ENCODE data around the gene ESPL1. TPM values are rescaled to one million over a fixed set of nuclear protein-coding genes. Genes with fewer than 3 reads are reported as not detected.

ESPL1 gene
- polyA plus RNA-seq, 2 of the 4 experiments (the other 2 are of a cell fraction) = 10.0 to 16.5 TPM

DNA sequence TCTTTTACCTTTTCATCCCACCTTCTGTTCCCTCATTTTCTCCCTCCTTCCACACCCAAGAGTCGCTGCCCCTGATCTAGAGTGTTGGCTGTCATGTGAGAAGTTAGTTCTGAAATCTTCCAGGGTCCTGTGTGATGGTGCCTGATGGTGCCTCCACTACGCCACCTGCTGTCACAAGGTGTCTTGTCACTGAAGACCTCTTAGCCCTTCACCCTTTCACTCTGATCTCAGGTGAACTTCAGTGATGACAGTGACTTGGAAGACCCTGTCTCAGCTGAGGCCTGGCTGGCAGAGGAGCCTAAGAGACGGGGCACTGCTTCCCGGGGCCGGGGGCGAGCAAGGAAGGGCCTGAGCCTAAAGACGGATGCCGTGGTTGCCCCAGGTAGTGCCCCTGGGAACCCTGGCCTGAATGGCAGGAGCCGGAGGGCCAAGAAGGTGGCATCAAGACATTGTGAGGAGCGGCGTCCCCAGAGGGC is 19.7 kb downstream of the ESPL1 start:
- Histone ChIP-seq H3K4me1 (no peaks in the 10 kb centered on the region), H3K9me3 (no peaks in the 10 kb centered on the region), H3K27ac (no peak overlapping the region), H3K4me3 (no peak overlapping the region), H3K4me2 (no peak overlapping the region)
- ChIA-PET CTCF (interaction anchor here (0.6 to 28.2 kb wide), 30 partner anchors 9 to 303 kb away, joined by 3 to 1046 read pairs (median 7); partner anchors contain the start of genes ESPL1, ITGB7, MYG1 and SOAT2), POLR2A (no interaction called here)
- no peak for TF ChIP-seq RCOR1 (IDR thresholded peaks at IDR 0.05; ENCODE audit: low read depth, low read length)
- TF ChIP-seq EHMT2 (IDR thresholded peaks at IDR 0.05; ENCODE audit: low read depth) = no peak
- no peak for TF ChIP-seq BHLHE40 (IDR thresholded peaks at IDR 0.05; ENCODE audit: low read depth, low read length)
- no peak for TF ChIP-seq MAFK (IDR thresholded peaks at IDR 0.05; ENCODE audit: partially characterized antibody)
- TF ChIP-seq POLR2AphosphoS2 (conservative IDR thresholded peaks at IDR 0.05; ENCODE audit: low read length) = no peak
- no peak for TF ChIP-seq SREBF2 (IDR thresholded peaks at IDR 0.05)
- TF ChIP-seq, protein P1, sequence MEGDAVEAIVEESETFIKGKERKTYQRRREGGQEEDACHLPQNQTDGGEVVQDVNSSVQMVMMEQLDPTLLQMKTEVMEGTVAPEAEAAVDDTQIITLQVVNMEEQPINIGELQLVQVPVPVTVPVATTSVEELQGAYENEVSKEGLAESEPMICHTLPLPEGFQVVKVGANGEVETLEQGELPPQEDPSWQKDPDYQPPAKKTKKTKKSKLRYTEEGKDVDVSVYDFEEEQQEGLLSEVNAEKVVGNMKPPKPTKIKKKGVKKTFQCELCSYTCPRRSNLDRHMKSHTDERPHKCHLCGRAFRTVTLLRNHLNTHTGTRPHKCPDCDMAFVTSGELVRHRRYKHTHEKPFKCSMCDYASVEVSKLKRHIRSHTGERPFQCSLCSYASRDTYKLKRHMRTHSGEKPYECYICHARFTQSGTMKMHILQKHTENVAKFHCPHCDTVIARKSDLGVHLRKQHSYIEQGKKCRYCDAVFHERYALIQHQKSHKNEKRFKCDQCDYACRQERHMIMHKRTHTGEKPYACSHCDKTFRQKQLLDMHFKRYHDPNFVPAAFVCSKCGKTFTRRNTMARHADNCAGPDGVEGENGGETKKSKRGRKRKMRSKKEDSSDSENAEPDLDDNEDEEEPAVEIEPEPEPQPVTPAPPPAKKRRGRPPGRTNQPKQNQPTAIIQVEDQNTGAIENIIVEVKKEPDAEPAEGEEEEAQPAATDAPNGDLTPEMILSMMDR (IDR thresholded peaks at IDR 0.05) = peak; percentile 78
- TF ChIP-seq, protein P2, sequence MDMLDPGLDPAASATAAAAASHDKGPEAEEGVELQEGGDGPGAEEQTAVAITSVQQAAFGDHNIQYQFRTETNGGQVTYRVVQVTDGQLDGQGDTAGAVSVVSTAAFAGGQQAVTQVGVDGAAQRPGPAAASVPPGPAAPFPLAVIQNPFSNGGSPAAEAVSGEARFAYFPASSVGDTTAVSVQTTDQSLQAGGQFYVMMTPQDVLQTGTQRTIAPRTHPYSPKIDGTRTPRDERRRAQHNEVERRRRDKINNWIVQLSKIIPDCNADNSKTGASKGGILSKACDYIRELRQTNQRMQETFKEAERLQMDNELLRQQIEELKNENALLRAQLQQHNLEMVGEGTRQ (IDR thresholded peaks at IDR 0.05) = no peak
- peak; percentile 91 for TF ChIP-seq SMC3 (IDR thresholded peaks at IDR 0.05)
- TF ChIP-seq RAD21 (conservative IDR thresholded peaks at IDR 0.05 in 1 of 2, IDR thresholded peaks at IDR 0.05 in 1 of 2) = peak; percentile 79 to 84
- FAIRE-seq (no peak), ATAC-seq (peak; percentile 84 to 91), DNase-seq (ENCODE audit: low read depth in 1 of 2, low spot score in 1 of 2) (peak; percentile 79 to 82)
- 45% methylated on average over 11 of the region's 11 CpGs for WGBS (ENCODE audit: missing lambda C conversion rate)

DNA sequence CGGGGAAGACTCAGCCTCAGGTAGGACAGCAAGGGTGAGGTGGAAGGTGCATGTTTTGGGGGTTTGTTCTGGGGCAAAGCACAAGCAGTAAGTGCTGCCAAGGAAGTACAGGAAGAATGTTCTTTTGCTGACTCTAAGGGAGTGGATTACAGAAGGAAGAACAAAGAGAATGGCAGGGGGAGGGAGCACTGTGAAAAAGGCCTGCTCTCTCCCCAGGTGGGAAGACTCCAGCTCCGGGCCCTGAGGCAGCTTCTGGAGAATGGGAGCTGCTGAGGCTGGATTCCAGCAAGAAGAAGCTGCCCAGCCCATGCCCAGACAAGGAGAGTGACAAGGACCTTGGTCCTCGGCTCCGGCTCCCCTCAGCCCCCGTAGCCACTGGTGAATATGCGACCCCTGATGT is 20.2 kb downstream of the ESPL1 start:
- ATAC-seq (no peak), FAIRE-seq (no peak), DNase-seq (ENCODE audit: low read depth in 1 of 2, low spot score in 1 of 2) (no peak)
- no peaks in the 10 kb centered on the region for H3K4me1 ChIP-seq
- TF ChIP-seq MYC (IDR thresholded peaks at IDR 0.05; ENCODE audit: borderline replicate concordance, low read length) = no peak
- TF ChIP-seq FOSL2 (IDR thresholded peaks at IDR 0.05) = no peak
- TF ChIP-seq FOSL2 (CRISPR knock-in tag; IDR thresholded peaks at IDR 0.05) = no peak
- no peak for TF ChIP-seq SMC3 (IDR thresholded peaks at IDR 0.05)
- TF ChIP-seq JUN (IDR thresholded peaks at IDR 0.05) = no peak
- no peak for TF ChIP-seq NPAS2 (CRISPR knock-in tag; IDR thresholded peaks at IDR 0.05; ENCODE audit: borderline replicate concordance)
- no peak for TF ChIP-seq SREBF2 (IDR thresholded peaks at IDR 0.05)
- TF ChIP-seq CBX8 (IDR thresholded peaks at IDR 0.05) = no peak
- TF ChIP-seq KDM1A (IDR thresholded peaks at IDR 0.05; ENCODE audit: low read depth) = no peak
- TF ChIP-seq EHMT2 (IDR thresholded peaks at IDR 0.05; ENCODE audit: low read depth) = no peak
- TF ChIP-seq NR3C1 (IDR thresholded peaks at IDR 0.05) = no peak
- no peak for TF ChIP-seq RCOR1 (IDR thresholded peaks at IDR 0.05; ENCODE audit: low read depth, low read length)
- TF ChIP-seq HOXA7 (CRISPR knock-in tag; IDR thresholded peaks at IDR 0.05) = no peak
- no peak for TF ChIP-seq HOXB13 (CRISPR knock-in tag; IDR thresholded peaks at IDR 0.05; ENCODE audit: low read depth)
- ChIA-PET POLR2A (interaction anchor here (0.8 kb wide), 1 partner anchor 10 kb away, joined by 3 read pairs; no protein-coding TSS in a partner anchor), CTCF (interaction anchor here (0.6 to 28.2 kb wide), 29 partner anchors 10 to 304 kb away, joined by 3 to 1046 read pairs (median 7); partner anchors contain the start of genes ESPL1, ITGB7, MYG1 and SOAT2)
- 95% methylated on average over 6 of the region's 6 CpGs for WGBS (ENCODE audit: missing lambda C conversion rate)
- no peaks in the 10 kb centered on the region for H3K9me3 ChIP-seq
- no peak overlapping the region for H3K4me3 ChIP-seq
- no peak overlapping the region for H3K4me2 ChIP-seq
- H3K27ac ChIP-seq = no peak overlapping the region

DNA sequence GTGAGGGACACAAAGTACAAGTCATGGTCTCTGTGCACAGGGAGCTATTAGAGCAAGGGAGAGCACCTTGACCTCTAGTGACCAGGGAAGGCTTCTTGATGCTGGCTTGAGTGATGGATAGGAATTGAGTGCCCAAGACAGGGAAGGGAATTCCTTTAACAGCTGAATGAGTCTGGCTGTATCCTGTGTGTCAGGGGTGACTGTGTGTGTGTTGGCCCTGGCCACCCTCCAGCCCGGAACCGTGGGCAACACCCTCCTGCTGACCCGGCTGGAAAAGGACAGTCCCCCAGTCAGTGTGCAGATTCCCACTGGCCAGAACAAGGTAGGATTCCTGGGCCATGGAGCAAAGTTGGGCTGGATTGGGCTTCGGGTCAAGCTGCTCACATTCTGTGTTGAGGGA is 21.8 kb downstream of the ESPL1 start:
- DNase-seq (ENCODE audit: low read depth in 1 of 2, low spot score in 1 of 2) (no peak), FAIRE-seq (no peak), ATAC-seq (no peak)
- ChIA-PET CTCF (interaction anchor here (1.2 to 28.2 kb wide), 10 partner anchors 9 to 214 kb away, joined by 3 to 1046 read pairs (median 34); partner anchors contain the start of genes AAAS, ESPL1, ITGB7 and MYG1), POLR2A (no interaction called here)
- Histone ChIP-seq H3K4me3 (no peak overlapping the region), H3K27ac (no peak overlapping the region), H3K4me1 (0 out of 3 replicates have a peak, but pooled peaks cover 4% of the 10 kb centered on the region), H3K4me2 (no peak overlapping the region), H3K9me3 (no peaks in the 10 kb centered on the region)
- 74% methylated on average over 4 of the region's 4 CpGs for WGBS (ENCODE audit: missing lambda C conversion rate)
- no peak for TF ChIP-seq ESRRA (IDR thresholded peaks at IDR 0.05; ENCODE audit: borderline replicate concordance, low read length)
- no peak for TF ChIP-seq CEBPB (IDR thresholded peaks at IDR 0.05)
- no peak for TF ChIP-seq FOSL2 (IDR thresholded peaks at IDR 0.05)
- TF ChIP-seq FOSL2 (CRISPR knock-in tag; IDR thresholded peaks at IDR 0.05) = no peak
- no peak for TF ChIP-seq PHF8 (IDR thresholded peaks at IDR 0.05; ENCODE audit: borderline replicate concordance, low read depth)
- TF ChIP-seq SMC3 (IDR thresholded peaks at IDR 0.05) = no peak
- no peak for TF ChIP-seq ZC3H11A (IDR thresholded peaks at IDR 0.05)
- TF ChIP-seq, protein P3, sequence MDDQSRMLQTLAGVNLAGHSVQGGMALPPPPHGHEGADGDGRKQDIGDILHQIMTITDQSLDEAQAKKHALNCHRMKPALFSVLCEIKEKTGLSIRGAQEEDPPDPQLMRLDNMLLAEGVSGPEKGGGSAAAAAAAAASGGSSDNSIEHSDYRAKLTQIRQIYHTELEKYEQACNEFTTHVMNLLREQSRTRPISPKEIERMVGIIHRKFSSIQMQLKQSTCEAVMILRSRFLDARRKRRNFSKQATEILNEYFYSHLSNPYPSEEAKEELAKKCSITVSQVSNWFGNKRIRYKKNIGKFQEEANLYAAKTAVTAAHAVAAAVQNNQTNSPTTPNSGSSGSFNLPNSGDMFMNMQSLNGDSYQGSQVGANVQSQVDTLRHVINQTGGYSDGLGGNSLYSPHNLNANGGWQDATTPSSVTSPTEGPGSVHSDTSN (IDR thresholded peaks at IDR 0.05) = no peak
- TF ChIP-seq FOXS1 (CRISPR knock-in tag; IDR thresholded peaks at IDR 0.05) = no peak
- no peak for TF ChIP-seq NR3C1 (IDR thresholded peaks at IDR 0.05)
- TF ChIP-seq, protein P4, sequence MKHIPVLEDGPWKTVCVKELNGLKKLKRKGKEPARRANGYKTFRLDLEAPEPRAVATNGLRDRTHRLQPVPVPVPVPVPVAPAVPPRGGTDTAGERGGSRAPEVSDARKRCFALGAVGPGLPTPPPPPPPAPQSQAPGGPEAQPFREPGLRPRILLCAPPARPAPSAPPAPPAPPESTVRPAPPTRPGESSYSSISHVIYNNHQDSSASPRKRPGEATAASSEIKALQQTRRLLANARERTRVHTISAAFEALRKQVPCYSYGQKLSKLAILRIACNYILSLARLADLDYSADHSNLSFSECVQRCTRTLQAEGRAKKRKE (CRISPR knock-in tag; IDR thresholded peaks at IDR 0.05; ENCODE audit: low read depth) = no peak
- TF ChIP-seq MYC (IDR thresholded peaks at IDR 0.05; ENCODE audit: borderline replicate concordance, low read length) = no peak
- TF ChIP-seq RARB (CRISPR knock-in tag; IDR thresholded peaks at IDR 0.05) = no peak
- no peak for TF ChIP-seq CBX2 (IDR thresholded peaks at IDR 0.05; ENCODE audit: borderline replicate concordance, low read depth)
